DND-41 (cell line): ENCODE results near the gene POU6F2.
A peak's percentile ranks its signal among the peaks of the same experiment; 100 is the strongest.

ENCODE experiments used
- ATAC-seq: fragments of 200-7000 bp; cut with Tn5 transposase; 3 replicates; pipeline ENCODE4 v1.9.1; 2021; ENCODE audit warnings: low read depth; ENCODE audit not compliant: insufficient read depth
- DNase-seq: peaks from one replicate; pipeline ENCODE4 v3.0.0-alpha.2; 2020
- H2AFZ ChIP-seq: 2 replicates; pipeline ENCODE4 v1.6.0; 2012; ENCODE audit warnings: low read depth, low read length
- H3K27ac ChIP-seq: 2 replicates; pipeline ENCODE4 v1.5.1; 2012; ENCODE audit warnings: low read length, inconsistent platforms
- H3K27me3 ChIP-seq: fragments of 200-600 bp; sonication (generic); 2 replicates; pipeline ENCODE4 v1.6.0; 2012; ENCODE audit warnings: low read length, mild to moderate bottlenecking, inconsistent platforms; ENCODE audit not compliant: insufficient read depth, poor library complexity
- H3K36me3 ChIP-seq: 2 replicates; pipeline ENCODE4 v1.5.1; 2012; ENCODE audit warnings: low read length, inconsistent platforms; ENCODE audit not compliant: insufficient read depth
- H3K4me1 ChIP-seq: 2 replicates; pipeline ENCODE4 v1.5.1; 2012; ENCODE audit warnings: mild to moderate bottlenecking, low read length; ENCODE audit not compliant: insufficient read depth
- H3K4me2 ChIP-seq: 2 replicates; pipeline ENCODE4 v1.6.0; 2012; ENCODE audit warnings: mild to moderate bottlenecking, moderate library complexity, low read length, inconsistent platforms; ENCODE audit not compliant: insufficient read depth
- H3K4me3 ChIP-seq, 2 experiments: fragments of 200-600 bp in 1 of 2; shearing (Covaris generic) in 1 of 2; 2 replicates each; pipeline ENCODE4 v1.5.1; 2012 to 2016; ENCODE audit warnings: inconsistent platforms in 2 of 2, low read length in 2 of 2, mild to moderate bottlenecking in 2 of 2, low read depth in 1 of 2, moderate library complexity in 1 of 2
- H3K79me2 ChIP-seq: 2 replicates; pipeline ENCODE4 v1.6.0; 2012; ENCODE audit warnings: low read length, inconsistent platforms; ENCODE audit not compliant: insufficient read depth
- H3K9ac ChIP-seq: 2 replicates; pipeline ENCODE4 v1.6.0; 2012; ENCODE audit warnings: low read depth, mild to moderate bottlenecking, inconsistent platforms, low read length, moderate library complexity
- H3K9me3 ChIP-seq: 2 replicates; pipeline ENCODE4 v1.5.1; 2012; ENCODE audit warnings: low read length, moderate library complexity, mild to moderate bottlenecking, inconsistent platforms; ENCODE audit not compliant: insufficient read depth, severe bottlenecking
- H4K20me1 ChIP-seq: 2 replicates; pipeline ENCODE4 v1.6.0; 2012; ENCODE audit warnings: low read length; ENCODE audit not compliant: insufficient read depth
- CTCF ChIP-seq: IDR thresholded peaks from 2 replicates; pipeline ENCODE4 v1.5.1; 2012; ENCODE audit warnings: borderline replicate concordance, low read length, moderate library complexity, mild to moderate bottlenecking; ENCODE audit not compliant: poor library complexity, severe bottlenecking; ENCODE audit errors: extremely low read depth
- EZH2 ChIP-seq: IDR thresholded peaks from 3 replicates; pipeline ENCODE4 v1.6.1; 2012; ENCODE audit warnings: borderline replicate concordance, low read depth, mild to moderate bottlenecking, moderate library complexity, low read length, inconsistent platforms; ENCODE audit not compliant: severe bottlenecking

POU6F2 gene

DNA sequence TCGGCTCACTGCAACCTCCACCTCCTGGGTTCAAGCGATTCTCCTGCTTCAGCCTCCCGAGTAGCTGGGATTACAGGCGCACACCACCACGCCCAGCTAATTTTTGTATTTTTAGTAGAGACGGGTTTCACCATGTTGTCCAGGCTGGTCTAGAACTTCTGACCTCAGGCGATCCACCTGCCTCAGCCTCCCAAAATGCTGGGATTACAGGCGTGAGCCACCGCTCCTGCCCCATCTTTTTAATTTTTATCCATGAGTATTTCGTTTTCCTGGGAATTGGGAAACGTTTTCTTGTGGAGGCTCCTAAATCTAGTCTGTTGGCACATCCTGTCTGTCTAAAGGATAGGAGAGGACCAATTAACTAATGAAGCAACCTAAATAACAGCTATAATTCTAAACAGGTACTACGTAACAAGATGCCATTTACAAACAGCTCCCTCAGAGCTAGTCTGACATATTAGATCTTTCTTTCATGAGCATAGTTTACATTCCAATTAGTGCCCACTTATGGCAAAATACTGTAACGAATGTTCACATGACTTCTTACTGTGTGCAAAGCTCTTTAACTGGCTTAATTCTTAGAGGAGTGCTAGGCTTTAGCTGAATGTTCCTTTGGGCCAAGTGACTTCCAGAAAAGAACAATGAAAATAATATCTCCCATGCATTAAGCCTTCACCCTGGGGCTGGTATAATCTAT, 437.5 kb downstream of the POU6F2 start:
- H4K20me1 ChIP-seq = no peaks in the 10 kb centered on the region
- H3K79me2 ChIP-seq = no peaks in the 10 kb centered on the region
- H3K9ac ChIP-seq = no peak overlapping the region
- no peaks in the 10 kb centered on the region for H3K9me3 ChIP-seq
- TF ChIP-seq CTCF (no peak), EZH2 (no peak)
- ATAC-seq (no peak), DNase-seq (no peak)
- H3K27me3 ChIP-seq = peaks cover 15% of the 10 kb centered on the region
- no peak overlapping the region for H3K4me2 ChIP-seq
- no peaks in the 10 kb centered on the region for H3K36me3 ChIP-seq
- H3K4me1 ChIP-seq = no peaks in the 10 kb centered on the region
- no peak overlapping the region for H3K4me3 ChIP-seq
- H3K27ac ChIP-seq = no peak overlapping the region
- no peak overlapping the region for H2AFZ ChIP-seq

DNA sequence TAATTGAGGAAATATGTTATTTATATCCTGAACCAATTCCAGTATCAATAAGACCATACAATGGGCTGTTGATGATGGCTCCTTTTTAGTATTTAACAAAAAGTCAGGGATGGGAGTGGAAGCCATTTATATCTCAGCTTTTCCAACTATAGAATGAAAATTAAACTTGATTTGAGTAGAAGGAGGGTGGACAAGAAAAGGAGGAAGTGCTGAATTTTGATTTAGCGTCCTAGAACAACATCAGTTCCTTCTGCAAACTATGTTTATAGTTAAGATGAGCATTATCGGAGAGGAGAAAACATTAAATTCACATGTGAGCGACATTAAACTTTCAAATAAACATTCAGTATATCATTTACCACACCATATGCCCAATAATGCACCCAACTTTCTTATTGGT, 439.2 kb downstream of the POU6F2 start:
- Histone ChIP-seq H3K27ac (no peak overlapping the region), H3K9me3 (no peaks in the 10 kb centered on the region), H3K9ac (no peak overlapping the region), H3K4me2 (no peak overlapping the region), H3K79me2 (no peaks in the 10 kb centered on the region), H3K4me1 (no peaks in the 10 kb centered on the region), H2AFZ (no peak overlapping the region), H3K36me3 (no peaks in the 10 kb centered on the region), H3K4me3 (no peak overlapping the region), H3K27me3 (peaks cover 17% of the 10 kb centered on the region), H4K20me1 (no peaks in the 10 kb centered on the region)
- ATAC-seq (no peak), DNase-seq (no peak)
- no peak for TF ChIP-seq EZH2
- no peak for TF ChIP-seq CTCF

DNA sequence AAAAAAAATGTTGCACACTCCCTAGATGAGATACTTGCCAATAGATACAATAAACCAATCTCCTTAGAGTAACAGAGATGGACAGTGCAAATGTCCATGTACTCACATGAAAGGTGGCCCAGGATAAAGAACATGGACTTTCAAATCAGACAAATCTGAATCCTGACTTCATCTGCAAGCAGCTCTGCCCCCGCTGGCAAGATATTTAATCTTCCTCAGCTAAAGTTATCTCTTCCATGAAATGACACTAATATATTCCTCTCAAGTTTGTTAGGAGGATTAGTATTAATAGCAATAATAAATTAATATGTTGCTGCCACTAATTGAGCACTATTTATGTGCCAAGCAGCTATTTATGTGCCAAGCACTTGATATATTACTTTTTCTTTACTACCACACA, 439.9 kb downstream of the POU6F2 start:
- Histone ChIP-seq H4K20me1 (no peaks in the 10 kb centered on the region), H3K9me3 (no peaks in the 10 kb centered on the region), H3K4me1 (no peaks in the 10 kb centered on the region), H3K4me3 (no peak overlapping the region), H3K79me2 (no peaks in the 10 kb centered on the region), H3K4me2 (no peak overlapping the region), H3K27me3 (peaks cover 11% of the 10 kb centered on the region), H2AFZ (no peak overlapping the region), H3K9ac (no peak overlapping the region), H3K36me3 (no peaks in the 10 kb centered on the region), H3K27ac (no peak overlapping the region)
- TF ChIP-seq CTCF (peak; percentile 13), EZH2 (no peak)
- ATAC-seq (no peak), DNase-seq (no peak)
